ENCODE results near the gene MRPL45. TPM values are rescaled to one million over a fixed set of nuclear protein-coding genes. Genes with fewer than 3 reads are reported as not detected.

The MRPL45 gene
- total RNA-seq: 36.0 and 39.9 TPM in 2 replicates

DNA sequence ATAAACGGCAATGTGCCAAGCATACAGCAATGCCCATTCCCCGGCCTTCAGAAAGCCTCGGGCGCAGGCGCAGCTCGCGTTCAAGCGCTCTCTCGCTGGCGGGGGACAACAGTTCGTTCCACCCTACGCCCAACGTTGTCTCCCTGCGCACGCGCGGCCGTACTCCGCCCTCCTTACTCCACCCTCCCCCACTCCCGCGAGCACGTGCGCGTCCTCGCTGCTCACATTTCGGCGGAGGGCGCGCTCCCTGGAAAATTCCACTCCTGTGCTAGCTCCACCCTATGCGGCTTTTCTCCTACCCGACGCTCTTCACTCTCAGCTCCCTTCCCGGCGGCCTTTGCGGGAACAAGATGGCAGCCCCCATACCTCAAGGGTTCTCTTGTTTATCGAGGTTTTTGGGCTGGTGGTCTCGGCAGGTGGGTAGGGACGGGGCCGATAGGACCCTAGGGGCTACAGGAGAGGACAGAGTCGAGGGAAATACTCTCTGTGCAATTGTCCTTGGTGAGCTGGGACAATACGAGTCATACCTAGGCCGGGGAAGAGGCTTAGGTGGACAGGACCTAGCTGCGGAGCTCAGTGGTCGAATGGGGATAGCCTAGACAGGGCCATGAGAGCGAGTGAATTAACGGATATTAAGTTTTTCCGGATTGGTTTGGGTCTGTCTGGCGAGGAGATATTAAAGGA lies at the start of gene MRPL45:
Gene MRPL45 (plus strand): TSS at position 335 of the 684 bp plus-strand sequence. CDS start 16 bp downstream, at position 351.

DNA sequence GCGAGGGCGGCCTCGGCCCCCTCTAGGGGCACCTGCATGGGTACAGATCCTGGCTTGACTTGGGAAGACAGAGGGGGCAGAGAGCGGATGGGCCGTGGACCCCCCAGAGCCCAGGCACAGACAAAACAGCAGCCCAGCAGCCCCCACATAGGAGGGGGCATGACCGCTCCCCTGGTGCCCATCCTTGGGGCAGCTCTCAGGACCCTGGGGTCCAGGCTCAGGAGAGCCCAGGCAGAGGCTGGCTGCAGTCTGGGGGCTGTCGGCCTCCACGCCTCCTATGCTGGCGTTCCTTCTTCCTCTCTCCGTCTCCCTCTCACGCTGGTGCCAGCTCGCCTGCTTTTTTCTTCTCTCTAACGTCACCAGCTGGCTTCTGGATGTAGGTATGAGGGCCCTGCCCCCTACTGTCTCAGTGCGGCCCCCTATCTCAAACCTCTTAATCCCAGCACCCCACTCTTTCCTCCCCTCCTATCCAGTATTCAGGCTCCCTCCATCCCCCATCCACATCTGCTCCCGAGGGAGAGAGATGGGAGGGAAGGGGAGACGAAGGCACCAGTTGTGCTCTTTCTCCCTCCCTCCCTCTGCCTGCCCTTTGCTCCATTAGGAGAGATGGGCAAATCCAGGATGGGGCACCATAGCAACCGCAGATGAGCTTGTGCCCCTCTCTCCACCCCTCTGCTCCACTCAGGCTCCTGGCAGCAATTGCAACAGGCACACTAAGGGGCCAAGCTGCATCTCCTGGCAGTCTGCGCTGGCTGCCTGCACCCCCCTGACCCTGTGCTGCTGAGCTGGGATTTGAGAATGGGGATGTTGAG lies 46.8 kb downstream of the MRPL45 start, which contains the start of gene GPR179:
Gene GPR179 (minus strand): TSS at position 349 of the 812 bp plus-strand sequence. CDS start 167 bp downstream, at position 182.

DNA sequence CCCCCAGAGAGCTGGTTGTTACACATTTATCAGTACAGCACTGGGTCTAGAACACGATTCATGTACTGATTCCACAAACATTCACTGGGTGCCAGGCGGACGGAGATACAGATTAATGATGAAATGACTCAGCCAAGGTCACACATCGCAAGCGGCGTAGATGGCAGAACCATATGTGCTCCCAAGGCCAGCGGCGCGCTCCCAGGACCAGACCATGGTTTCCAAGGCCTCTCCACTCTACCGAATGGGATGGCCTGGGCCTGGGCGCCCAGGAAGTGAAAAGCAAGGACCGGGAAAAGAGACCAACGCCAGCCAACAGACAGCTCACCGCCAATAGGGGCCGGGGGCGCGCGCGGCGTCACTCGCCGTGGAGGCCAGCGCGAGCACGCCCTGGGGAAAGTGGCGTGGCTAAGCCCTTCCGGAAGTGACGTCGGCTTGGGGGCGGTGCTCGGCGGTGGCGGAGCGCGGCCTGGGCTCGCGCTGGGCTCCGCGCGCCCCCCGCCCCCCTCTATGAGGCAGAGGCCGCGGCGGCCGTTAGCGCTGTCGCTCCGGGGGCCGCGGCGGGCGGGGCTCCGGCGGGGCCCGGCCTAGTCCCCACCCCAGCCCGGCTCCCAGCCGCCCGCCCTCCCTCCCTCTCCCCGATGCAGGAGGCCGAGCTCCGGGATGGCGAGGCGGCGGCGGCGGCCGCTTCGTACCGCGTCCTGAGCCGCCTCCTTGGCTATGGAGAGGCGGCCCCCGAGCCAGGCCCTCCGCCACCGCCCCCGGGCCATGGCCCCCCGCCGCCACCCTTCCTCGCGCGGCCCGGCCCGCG lies 54.6 kb downstream of the MRPL45 start, which contains the start of gene SOCS7:
Gene SOCS7 (plus strand): TSS at position 433 of the 811 bp plus-strand sequence. CDS start 209 bp downstream, at position 642.

Other genes starting within 250 kb of the MRPL45 start
- not detected in 2 replicates for gene TBC1D3C, start 228.5 kb upstream of the MRPL45 start, total RNA-seq
- gene TBC1D3E, start 169.2 kb upstream of the MRPL45 start, total RNA-seq: not detected in 2 replicates
- gene TBC1D3, start 104.6 kb upstream of the MRPL45 start, total RNA-seq: 0.98 TPM in 1 of 2 replicates, not detected in the other
- gene GPR179, start 46.8 kb downstream of the MRPL45 start, total RNA-seq: under 0.01 TPM in 1 of 2 replicates, not detected in the other
- 6.6 and 12.1 TPM in 2 replicates for gene SOCS7, start 54.7 kb downstream of the MRPL45 start, total RNA-seq
- gene ARHGAP23, start 131.3 kb downstream of the MRPL45 start, total RNA-seq: 16.9 and 27.8 TPM in 2 replicates